Activated CD4-positive, alpha-beta T cell treated with anti-CD3 and anti-CD28 coated beads for 48 hours (primary cell): ENCODE measurements around the gene C14orf132.

ENCODE experiments used
- DNase-seq: peaks from one replicate; pipeline ENCODE4 v3.0.0-alpha.2; 2020

Gene C14orf132

GRCh38 chr14:96084796-96085195 lies 45.6 kb downstream of the C14orf132 start:
- no peak for DNase-seq

DNA sequence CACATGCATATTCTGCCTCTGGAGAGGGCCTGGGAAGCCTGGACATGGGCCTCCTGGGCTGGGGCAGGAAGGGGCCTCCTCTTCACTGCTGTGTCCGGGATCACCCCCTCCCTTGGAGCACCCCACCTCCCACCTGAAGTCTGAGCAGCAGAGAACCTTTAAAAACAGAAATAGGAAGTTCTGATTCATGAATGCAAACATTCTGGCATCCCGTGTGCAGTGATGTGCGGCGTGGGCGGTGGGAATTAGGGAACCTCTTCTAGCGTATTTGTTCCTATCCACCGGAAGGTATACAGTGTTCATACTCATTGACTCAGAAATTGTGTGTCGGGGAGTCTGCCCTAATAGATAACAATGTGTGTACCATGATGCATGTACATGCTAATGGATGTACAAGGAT lies 46.2 kb downstream of the C14orf132 start:
- no peak for DNase-seq

DNA sequence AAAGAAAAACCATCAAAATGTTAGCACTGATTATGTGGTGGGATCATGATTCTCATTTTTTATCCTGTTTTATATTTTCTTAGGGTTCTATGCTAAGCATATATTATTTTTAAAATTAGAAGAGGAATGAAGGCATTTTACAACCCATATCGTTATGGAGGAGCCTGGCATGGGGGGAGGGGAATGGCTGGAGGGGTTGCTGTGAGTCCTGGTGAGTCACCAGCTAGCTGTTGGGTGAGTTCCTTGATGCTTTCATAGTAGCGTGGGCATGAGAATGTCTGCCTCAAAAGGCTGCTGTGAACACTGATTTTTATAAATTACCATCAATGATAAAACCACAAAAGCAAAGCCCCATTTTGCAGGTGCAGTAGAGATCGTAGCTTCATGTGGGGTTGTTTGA lies 46.9 kb downstream of the C14orf132 start:
- no peak for DNase-seq

- DNase-seq: no peak
These were observed 47.5 kb downstream of the C14orf132 start for GRCh38 chr14:96086574-96087077.

DNA sequence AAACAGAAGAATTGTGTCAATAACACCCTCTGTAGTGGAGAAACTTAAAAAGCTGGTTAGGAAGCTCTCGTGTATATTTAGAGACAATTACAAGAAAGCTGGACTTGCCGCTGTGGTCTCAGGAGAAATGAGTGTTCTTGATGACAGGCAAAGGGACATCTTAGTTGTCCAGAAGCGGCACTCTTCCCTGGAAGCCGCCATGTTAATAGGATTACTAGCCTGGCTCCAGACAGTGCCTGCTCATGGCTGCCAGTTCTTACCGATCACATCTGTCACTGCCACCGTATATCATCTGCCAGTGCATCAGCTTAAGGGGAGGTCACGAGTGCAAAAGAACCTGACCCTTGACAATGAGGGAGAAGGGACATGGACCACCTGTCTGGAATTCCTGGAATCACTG lies 48.9 kb downstream of the C14orf132 start:
- no peak for DNase-seq

DNA sequence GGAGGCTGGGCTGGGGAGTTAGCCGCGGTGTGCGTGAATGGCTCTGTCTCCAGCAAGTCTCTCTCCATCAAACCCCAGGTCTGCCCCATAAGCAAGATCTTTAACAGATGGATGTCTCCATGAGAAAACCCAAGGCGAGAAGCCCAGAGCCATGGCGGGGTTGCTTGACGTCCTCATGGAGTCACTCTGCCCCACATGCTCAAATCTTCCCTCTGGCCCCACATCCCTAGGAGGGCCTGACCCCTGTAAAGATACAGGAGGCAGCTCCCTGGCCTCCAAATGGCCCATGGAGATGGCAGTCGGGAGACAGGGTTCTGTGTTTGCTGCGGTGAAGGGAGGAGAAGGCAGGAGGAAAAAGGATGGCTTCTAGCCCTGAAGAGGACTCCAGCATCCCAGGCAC lies 49.3 kb downstream of the C14orf132 start:
- no peak for DNase-seq

GRCh38 chr14:96088911-96089310 lies 49.7 kb downstream of the C14orf132 start:
- no peak for DNase-seq

- DNase-seq: no peak
These were observed 50.2 kb downstream of the C14orf132 start for GRCh38 chr14:96089401-96089800.

GRCh38 chr14:96090441-96091148 lies 51.4 kb downstream of the C14orf132 start:
- DNase-seq: no peak

DNA sequence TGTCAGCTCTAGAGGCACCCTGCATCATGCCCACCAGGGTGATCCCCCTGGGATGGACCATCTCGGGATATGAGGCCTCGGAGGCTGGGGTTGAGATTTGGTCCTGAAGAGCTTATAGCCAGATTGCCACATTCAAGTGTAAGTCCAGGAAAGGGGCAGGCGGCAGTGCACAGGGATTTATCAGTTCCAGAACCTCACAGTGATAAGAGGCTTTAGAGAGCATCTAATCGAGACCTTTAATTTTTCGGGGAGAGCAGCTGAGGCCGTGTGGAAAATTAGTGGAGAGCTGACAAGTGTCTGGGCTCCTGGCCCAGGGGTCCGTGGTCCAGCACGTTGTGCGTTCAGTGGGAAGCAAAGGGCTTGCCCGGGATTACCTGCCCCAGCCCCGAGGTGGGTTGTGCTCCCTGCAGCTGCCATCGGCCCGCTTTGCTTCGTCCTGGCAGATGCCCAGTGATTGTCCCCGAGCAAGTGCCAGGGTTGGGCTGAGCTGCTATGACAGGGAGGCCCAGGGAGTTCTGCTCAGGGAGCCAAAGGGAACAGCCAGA lies 52.1 kb downstream of the C14orf132 start:
- no peak for DNase-seq

- DNase-seq: no peak
These were observed 52.8 kb downstream of the C14orf132 start for GRCh38 chr14:96091941-96092411.

GRCh38 chr14:96092936-96093335 lies 53.8 kb downstream of the C14orf132 start:
- DNase-seq: no peak

- no peak for DNase-seq
These were observed 55.0 kb downstream of the C14orf132 start for GRCh38 chr14:96094211-96094610.

DNA sequence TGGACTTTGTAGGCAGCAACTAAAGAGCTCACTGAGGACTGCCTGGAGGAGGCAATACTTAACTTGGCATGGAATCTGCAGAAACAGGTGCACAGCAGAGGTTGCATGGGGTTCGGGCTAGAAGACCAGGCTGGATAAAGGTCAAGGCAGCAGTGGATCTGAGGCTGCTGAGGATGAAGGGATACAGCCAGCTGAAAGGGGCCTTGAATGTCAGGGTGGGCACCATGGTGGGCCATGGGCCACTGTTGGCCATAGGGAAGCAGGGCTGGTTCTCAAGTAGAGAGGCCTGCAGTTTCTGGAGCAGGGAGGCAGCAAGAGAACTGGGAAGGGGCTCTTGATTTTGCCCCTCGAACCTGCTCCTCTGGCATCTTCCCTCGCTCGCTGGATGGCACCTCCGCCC lies 55.5 kb downstream of the C14orf132 start:
- no peak for DNase-seq

- DNase-seq: no peak
These were observed 55.9 kb downstream of the C14orf132 start for GRCh38 chr14:96095058-96095457.

- no peak for DNase-seq
These were observed 56.7 kb downstream of the C14orf132 start for GRCh38 chr14:96095581-96096476.

- DNase-seq: no peak
These were observed 57.8 kb downstream of the C14orf132 start for GRCh38 chr14:96096639-96097610.

DNA sequence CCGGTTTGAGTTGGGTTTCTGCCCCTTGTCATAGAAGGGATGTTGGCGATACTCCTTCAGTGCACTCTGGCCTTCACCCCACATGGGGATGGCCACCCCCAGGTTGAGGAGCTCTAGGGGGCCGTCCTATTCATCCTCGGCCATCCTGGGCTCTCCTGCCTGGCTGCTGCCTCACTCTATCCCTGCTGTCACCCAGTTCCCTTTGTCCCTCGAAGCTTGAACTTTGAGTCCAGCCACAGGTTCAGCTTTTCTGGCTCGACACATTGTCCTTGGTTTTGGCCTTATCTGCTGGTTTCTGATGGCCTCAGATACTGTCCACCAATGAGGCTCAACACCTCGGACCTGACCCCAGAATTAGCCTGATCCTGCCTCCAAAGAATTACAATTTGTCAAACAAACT lies 58.6 kb downstream of the C14orf132 start:
- no peak for DNase-seq

- DNase-seq: peak; percentile 29
These were observed 59.3 kb downstream of the C14orf132 start for GRCh38 chr14:96098309-96098998.

DNA sequence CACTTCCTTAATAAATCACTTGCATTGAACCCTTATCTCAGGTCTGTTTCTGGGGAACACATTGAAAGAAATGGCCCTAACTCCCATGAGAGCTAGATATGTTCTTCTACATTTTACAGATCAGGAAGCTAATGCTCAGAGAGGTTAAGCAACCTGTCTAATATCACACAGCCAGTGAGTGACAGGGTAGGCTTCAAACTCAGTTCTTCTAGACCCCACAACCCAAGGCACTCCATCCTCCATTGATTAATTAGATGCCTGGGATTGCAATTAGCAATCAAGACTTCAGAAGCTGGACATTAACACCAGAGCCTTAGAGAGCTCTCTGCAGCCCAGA lies 59.8 kb downstream of the C14orf132 start:
- no peak for DNase-seq

GRCh38 chr14:96100161-96101064 lies 61.3 kb downstream of the C14orf132 start:
- DNase-seq: peak; percentile 76
